Measurements from ENCODE around the gene ASB2.

ASB2 gene

GRCh38 chr14:93901813-93902212 lies 74.6 kb downstream of the ASB2 start:
- POLR2A ChIA-PET = interaction anchor here (0.7 kb wide), 1 partner anchor 292 kb away, joined by 3 read pairs; no protein-coding TSS in a partner anchor

GRCh38 chr14:93898731-93899130 lies 77.6 kb downstream of the ASB2 start:
- no peaks in the 10 kb centered on the region for H3K36me3 ChIP-seq (ENCODE audit: control insufficient read depth in 4 of 4, insufficient read depth in 4 of 4, low read length in 3 of 4)
- ChIA-PET CTCF (interaction anchor here (3.0 kb wide), 1 partner anchor 9 kb away, joined by 16 read pairs; no protein-coding TSS in a partner anchor), POLR2A (no interaction called here)
- no peak overlapping the region for H3K4me3 ChIP-seq (ENCODE audit: control insufficient read depth in 1 of 7, extremely low read depth in 1 of 7, insufficient read depth in 4 of 7, low read depth in 2 of 7, low read length in 6 of 7)
- H3K27me3 ChIP-seq (replicated peaks in 2 of 5; ENCODE audit: control insufficient read depth in 4 of 5, insufficient read depth in 5 of 5, low read length in 4 of 5) = peaks cover 0 to 7% (median 2%) of the 10 kb centered on the region in 5 experiments
- no peaks in the 10 kb centered on the region for H3K4me1 ChIP-seq (ENCODE audit: control extremely low read depth in 1 of 4, control insufficient read depth in 4 of 4, insufficient read depth in 4 of 4, low read length in 3 of 4)
- 90% methylated on average over 5 of the region's 5 CpGs for WGBS (ENCODE audit: insufficient coverage)
- H3K27ac ChIP-seq (ENCODE audit: insufficient read depth in 1 of 2, low read depth in 1 of 2, low read length in 2 of 2, poor library complexity in 1 of 2, severe bottlenecking in 2 of 2) = no peak overlapping the region
- no peak for DNase-seq
- H3K9me3 ChIP-seq (ENCODE audit: control extremely low read depth in 1 of 5, control insufficient read depth in 4 of 5, insufficient read depth in 2 of 5, low read depth in 1 of 5, low read length in 4 of 5) = no peaks in the 10 kb centered on the region

More at GRCh38 chr14:93901813-93902212, 74.6 kb downstream of the ASB2 start:
- Histone ChIP-seq H3K36me3 (ENCODE audit: control insufficient read depth in 4 of 4, insufficient read depth in 4 of 4, low read length in 3 of 4) (no peaks in the 10 kb centered on the region), H3K4me3 (ENCODE audit: control insufficient read depth in 1 of 7, extremely low read depth in 1 of 7, insufficient read depth in 4 of 7, low read depth in 2 of 7, low read length in 6 of 7) (no peak overlapping the region), H3K27ac (ENCODE audit: insufficient read depth in 1 of 2, low read depth in 1 of 2, low read length in 2 of 2, poor library complexity in 1 of 2, severe bottlenecking in 2 of 2) (no peak overlapping the region), H3K4me1 (ENCODE audit: control extremely low read depth in 1 of 4, control insufficient read depth in 4 of 4, insufficient read depth in 4 of 4, low read length in 3 of 4) (no peaks in the 10 kb centered on the region), H3K9me3 (ENCODE audit: control extremely low read depth in 1 of 5, control insufficient read depth in 4 of 5, insufficient read depth in 2 of 5, low read depth in 1 of 5, low read length in 4 of 5) (no peaks in the 10 kb centered on the region), H3K27me3 (replicated peaks in 2 of 5; ENCODE audit: control insufficient read depth in 4 of 5, insufficient read depth in 5 of 5, low read length in 4 of 5) (peaks cover 0 to 7% (median 6%) of the 10 kb centered on the region in 5 experiments)
- 80% methylated on average over 6 of the region's 6 CpGs for WGBS (ENCODE audit: insufficient coverage)
- DNase-seq = no peak
- CTCF ChIA-PET = interaction anchor here (0.7 to 1.5 kb wide), 2 partner anchors 17 to 248 kb away, joined by 3 to 5 read pairs; no protein-coding TSS in a partner anchor

GRCh38 chr14:93898081-93898611 lies 78.2 kb downstream of the ASB2 start:
- Histone ChIP-seq H3K27ac (ENCODE audit: insufficient read depth in 1 of 2, low read depth in 1 of 2, low read length in 2 of 2, poor library complexity in 1 of 2, severe bottlenecking in 2 of 2) (no peak overlapping the region), H3K4me1 (ENCODE audit: control extremely low read depth in 1 of 4, control insufficient read depth in 4 of 4, insufficient read depth in 4 of 4, low read length in 3 of 4) (no peaks in the 10 kb centered on the region), H3K9me3 (ENCODE audit: control extremely low read depth in 1 of 5, control insufficient read depth in 4 of 5, insufficient read depth in 2 of 5, low read depth in 1 of 5, low read length in 4 of 5) (no peaks in the 10 kb centered on the region), H3K4me3 (ENCODE audit: control insufficient read depth in 1 of 7, extremely low read depth in 1 of 7, insufficient read depth in 4 of 7, low read depth in 2 of 7, low read length in 6 of 7) (no peak overlapping the region), H3K36me3 (ENCODE audit: control insufficient read depth in 4 of 4, insufficient read depth in 4 of 4, low read length in 3 of 4) (no peaks in the 10 kb centered on the region), H3K27me3 (replicated peaks in 2 of 5; ENCODE audit: control insufficient read depth in 4 of 5, insufficient read depth in 5 of 5, low read length in 4 of 5) (peaks cover 0 to 4% (median 0%) of the 10 kb centered on the region in 5 experiments)
- ChIA-PET CTCF (interaction anchor here (0.8 to 3.0 kb wide), 3 partner anchors 10 to 242 kb away, joined by 3 to 16 read pairs (median 3); no protein-coding TSS in a partner anchor), POLR2A (no interaction called here)
- WGBS (ENCODE audit: insufficient coverage) = 96% methylated on average over 15 of the region's 15 CpGs
- no peak for DNase-seq

- Histone ChIP-seq H3K27me3 (replicated peaks in 2 of 5; ENCODE audit: control insufficient read depth in 4 of 5, insufficient read depth in 5 of 5, low read length in 4 of 5) (peaks cover 0 to 2% (median 0%) of the 10 kb centered on the region in 5 experiments), H3K27ac (ENCODE audit: insufficient read depth in 1 of 2, low read depth in 1 of 2, low read length in 2 of 2, poor library complexity in 1 of 2, severe bottlenecking in 2 of 2) (no peak overlapping the region), H3K4me1 (ENCODE audit: control extremely low read depth in 1 of 4, control insufficient read depth in 4 of 4, insufficient read depth in 4 of 4, low read length in 3 of 4) (no peaks in the 10 kb centered on the region), H3K36me3 (ENCODE audit: control insufficient read depth in 4 of 4, insufficient read depth in 4 of 4, low read length in 3 of 4) (no peaks in the 10 kb centered on the region), H3K4me3 (ENCODE audit: control insufficient read depth in 1 of 7, extremely low read depth in 1 of 7, insufficient read depth in 4 of 7, low read depth in 2 of 7, low read length in 6 of 7) (no peak overlapping the region), H3K9me3 (ENCODE audit: control extremely low read depth in 1 of 5, control insufficient read depth in 4 of 5, insufficient read depth in 2 of 5, low read depth in 1 of 5, low read length in 4 of 5) (no peaks in the 10 kb centered on the region)
- CTCF ChIA-PET = interaction anchor here (0.8 to 3.0 kb wide), 4 partner anchors 10 to 243 kb away, joined by 3 to 16 read pairs (median 3); no protein-coding TSS in a partner anchor
- POLR2A ChIA-PET = no interaction called here
- no peak for DNase-seq
- 93% methylated on average over 5 of the region's 5 CpGs for WGBS (ENCODE audit: insufficient coverage)
These were observed 78.9 kb downstream of the ASB2 start for GRCh38 chr14:93897476-93897845.

GRCh38 chr14:93895023-93895604 lies 81.3 kb downstream of the ASB2 start:
- Histone ChIP-seq H3K9me3 (ENCODE audit: control extremely low read depth in 1 of 5, control insufficient read depth in 4 of 5, insufficient read depth in 2 of 5, low read depth in 1 of 5, low read length in 4 of 5) (no peaks in the 10 kb centered on the region), H3K4me1 (ENCODE audit: control extremely low read depth in 1 of 4, control insufficient read depth in 4 of 4, insufficient read depth in 4 of 4, low read length in 3 of 4) (no peaks in the 10 kb centered on the region), H3K27ac (ENCODE audit: insufficient read depth in 1 of 2, low read depth in 1 of 2, low read length in 2 of 2, poor library complexity in 1 of 2, severe bottlenecking in 2 of 2) (no peak overlapping the region), H3K36me3 (ENCODE audit: control insufficient read depth in 4 of 4, insufficient read depth in 4 of 4, low read length in 3 of 4) (no peaks in the 10 kb centered on the region), H3K27me3 (replicated peaks in 2 of 5; ENCODE audit: control insufficient read depth in 4 of 5, insufficient read depth in 5 of 5, low read length in 4 of 5) (peaks cover 0 to 12% (median 0%) of the 10 kb centered on the region in 5 experiments), H3K4me3 (ENCODE audit: control insufficient read depth in 1 of 7, extremely low read depth in 1 of 7, insufficient read depth in 4 of 7, low read depth in 2 of 7, low read length in 6 of 7) (no peak overlapping the region)
- CTCF ChIA-PET = interaction anchor here (0.7 to 8.2 kb wide), 3 partner anchors 14 to 244 kb away, joined by 3 to 55 read pairs (median 4); no protein-coding TSS in a partner anchor
- POLR2A ChIA-PET = no interaction called here
- 96% methylated on average over 9 of the region's 9 CpGs for WGBS (ENCODE audit: insufficient coverage)
- no peak for DNase-seq

DNA sequence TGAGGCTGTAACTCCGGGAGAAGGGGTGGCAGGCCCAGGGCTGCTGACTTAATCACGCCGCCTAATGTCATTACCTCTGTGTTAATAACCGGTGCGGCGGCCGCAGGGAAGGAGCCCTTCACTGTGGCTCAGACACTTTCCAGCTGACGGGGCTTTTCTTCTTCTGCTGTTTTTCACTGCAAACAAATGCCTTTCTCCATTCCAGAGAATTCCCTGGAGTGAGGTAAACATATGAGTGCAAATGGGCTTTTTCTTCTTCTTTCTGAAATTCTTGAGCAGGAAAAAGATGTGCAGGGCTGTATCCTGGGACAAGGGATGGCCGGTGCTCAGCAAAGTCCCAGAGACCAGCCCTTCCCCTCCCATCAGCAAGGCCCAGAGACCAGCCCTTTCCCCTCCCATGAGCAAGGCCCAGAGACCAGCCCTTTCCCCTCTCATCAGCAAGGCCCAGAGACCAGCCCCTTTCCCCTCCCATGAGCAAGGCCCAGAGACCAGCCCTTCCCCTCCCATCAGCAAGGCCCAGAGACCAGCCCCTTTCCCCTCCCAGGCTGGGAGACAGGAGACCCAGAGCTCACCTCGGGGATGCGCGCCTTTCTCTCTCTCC lies 82.6 kb downstream of the ASB2 start:
- ChIA-PET POLR2A (no interaction called here), CTCF (interaction anchor here (0.8 to 8.2 kb wide), 5 partner anchors 11 to 238 kb away, joined by 3 to 55 read pairs (median 3); no protein-coding TSS in a partner anchor)
- Histone ChIP-seq H3K36me3 (ENCODE audit: control insufficient read depth in 4 of 4, insufficient read depth in 4 of 4, low read length in 3 of 4) (no peaks in the 10 kb centered on the region), H3K27ac (ENCODE audit: insufficient read depth in 1 of 2, low read depth in 1 of 2, low read length in 2 of 2, poor library complexity in 1 of 2, severe bottlenecking in 2 of 2) (no peak overlapping the region), H3K4me1 (ENCODE audit: control extremely low read depth in 1 of 4, control insufficient read depth in 4 of 4, insufficient read depth in 4 of 4, low read length in 3 of 4) (no peaks in the 10 kb centered on the region), H3K9me3 (ENCODE audit: control extremely low read depth in 1 of 5, control insufficient read depth in 4 of 5, insufficient read depth in 2 of 5, low read depth in 1 of 5, low read length in 4 of 5) (no peaks in the 10 kb centered on the region), H3K27me3 (replicated peaks in 2 of 5; ENCODE audit: control insufficient read depth in 4 of 5, insufficient read depth in 5 of 5, low read length in 4 of 5) (peaks cover 0 to 13% (median 3%) of the 10 kb centered on the region in 5 experiments), H3K4me3 (ENCODE audit: control insufficient read depth in 1 of 7, extremely low read depth in 1 of 7, insufficient read depth in 4 of 7, low read depth in 2 of 7, low read length in 6 of 7) (no peak overlapping the region)
- DNase-seq = no peak
- WGBS (ENCODE audit: insufficient coverage) = 96% methylated on average over 7 of the region's 12 CpGs
